Bronchial epithelial cell (primary cell): ENCODE results near the gene NECAB2. TPM values are rescaled to one million over a fixed set of nuclear protein-coding genes. Genes with fewer than 3 reads are reported as not detected.

Experiments used
- DNase-seq: peaks from one replicate; pipeline ENCODE4 v3.0.0-alpha.2; 2010; ENCODE audit warnings: low read depth
- FAIRE-seq: peaks from 2 replicates; lab custom pipeline; 2011; peaks lifted over from hg19 to GRCh38; lab: Jason Lieb, UNC
- H3K27me3 ChIP-seq: 2 replicates; pipeline ENCODE4 v1.5.1; 2011; ENCODE audit warnings: low read length; ENCODE audit not compliant: control insufficient read depth, insufficient read depth
- H3K36me3 ChIP-seq: 2 replicates; pipeline ENCODE4 v1.5.1; 2011; ENCODE audit warnings: low read length; ENCODE audit not compliant: control insufficient read depth, insufficient read depth
- H3K4me3 ChIP-seq: 2 replicates; pipeline ENCODE4 v1.5.1; 2011; ENCODE audit warnings: mild to moderate bottlenecking, low read depth, low read length, control low read depth
- total RNA-seq: library from RNA; depleted of rRNA; stranded (reverse); fragments of >200 nt; gene quantifications from 2 replicates; pipeline ENCODE4 v1.2.1, GENCODE V29; 2014
- TF ChIP-seq, protein P1 (sequence below): IDR thresholded peaks from 2 replicates; pipeline ENCODE4 v1.5.1; 2011; ENCODE audit warnings: mild to moderate bottlenecking, moderate library complexity, low read length, control low read depth, inconsistent platforms; ENCODE audit not compliant: insufficient read depth, severe bottlenecking

NECAB2 gene
- total RNA-seq, 1 donor from 2014 or later = not detected

DNA sequence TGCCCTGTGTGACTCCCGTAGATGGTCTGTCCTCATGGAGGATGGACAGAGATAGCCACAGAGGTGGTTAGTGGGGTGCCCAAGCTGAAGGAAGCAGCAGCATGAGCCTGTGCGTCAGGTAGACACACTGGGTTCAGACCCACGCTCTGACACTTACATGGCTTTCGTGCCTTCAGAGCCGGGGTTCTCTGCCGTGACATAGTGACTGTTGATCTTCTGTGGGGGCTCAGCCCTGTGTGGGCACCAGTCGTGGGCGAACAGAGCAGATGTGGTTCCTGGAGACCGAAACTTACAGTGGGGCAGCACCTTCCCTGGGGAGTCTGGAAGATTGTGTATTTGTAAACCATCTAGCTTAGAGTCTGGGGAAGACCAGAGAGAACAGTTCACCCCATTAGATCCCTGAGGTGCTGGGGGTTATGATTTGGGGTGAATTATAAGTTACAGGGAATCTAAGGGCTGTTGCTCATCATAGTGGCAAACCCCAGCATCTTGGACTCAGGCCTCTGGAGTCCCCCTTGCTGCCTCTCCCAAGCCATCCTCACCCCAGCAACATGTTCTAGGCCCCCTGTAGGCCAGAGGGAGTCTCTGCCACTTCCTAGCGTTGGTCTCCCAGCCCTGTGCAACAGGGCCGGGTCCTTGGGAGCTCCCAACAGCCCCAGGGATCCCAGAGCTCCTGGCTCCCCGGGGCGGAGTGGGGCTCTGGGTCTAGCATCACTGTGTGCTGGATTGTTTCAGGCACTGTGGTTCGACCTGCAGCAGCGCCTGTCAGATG is 28.6 kb downstream of the NECAB2 start:
- Histone ChIP-seq H3K27me3 (peaks cover 2% of the 10 kb centered on the region), H3K4me3 (no peak overlapping the region), H3K36me3 (no peaks in the 10 kb centered on the region)
- no peak for FAIRE-seq
- TF ChIP-seq, protein P1, sequence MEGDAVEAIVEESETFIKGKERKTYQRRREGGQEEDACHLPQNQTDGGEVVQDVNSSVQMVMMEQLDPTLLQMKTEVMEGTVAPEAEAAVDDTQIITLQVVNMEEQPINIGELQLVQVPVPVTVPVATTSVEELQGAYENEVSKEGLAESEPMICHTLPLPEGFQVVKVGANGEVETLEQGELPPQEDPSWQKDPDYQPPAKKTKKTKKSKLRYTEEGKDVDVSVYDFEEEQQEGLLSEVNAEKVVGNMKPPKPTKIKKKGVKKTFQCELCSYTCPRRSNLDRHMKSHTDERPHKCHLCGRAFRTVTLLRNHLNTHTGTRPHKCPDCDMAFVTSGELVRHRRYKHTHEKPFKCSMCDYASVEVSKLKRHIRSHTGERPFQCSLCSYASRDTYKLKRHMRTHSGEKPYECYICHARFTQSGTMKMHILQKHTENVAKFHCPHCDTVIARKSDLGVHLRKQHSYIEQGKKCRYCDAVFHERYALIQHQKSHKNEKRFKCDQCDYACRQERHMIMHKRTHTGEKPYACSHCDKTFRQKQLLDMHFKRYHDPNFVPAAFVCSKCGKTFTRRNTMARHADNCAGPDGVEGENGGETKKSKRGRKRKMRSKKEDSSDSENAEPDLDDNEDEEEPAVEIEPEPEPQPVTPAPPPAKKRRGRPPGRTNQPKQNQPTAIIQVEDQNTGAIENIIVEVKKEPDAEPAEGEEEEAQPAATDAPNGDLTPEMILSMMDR = no peak
- DNase-seq = no peak

DNA sequence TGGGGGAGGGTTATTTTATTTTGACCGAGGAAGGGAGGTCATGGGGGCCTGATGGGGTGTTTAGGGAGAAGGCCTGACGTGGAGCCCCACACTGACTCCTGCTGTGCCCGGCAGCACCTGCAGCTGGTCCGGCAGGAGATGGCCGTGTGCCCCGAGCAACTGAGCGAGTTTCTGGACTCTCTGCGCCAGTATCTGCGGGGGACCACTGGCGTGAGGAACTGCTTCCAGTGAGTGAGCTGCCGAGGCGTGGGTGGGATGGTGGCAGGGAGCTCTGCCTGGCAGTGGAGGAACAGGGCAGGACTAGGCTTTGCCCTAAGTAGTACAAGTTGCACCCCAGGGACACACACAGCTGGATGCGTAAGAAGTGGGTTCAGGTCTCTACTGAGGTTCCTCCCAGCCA is 30.0 kb downstream of the NECAB2 start:
- DNase-seq (no peak), FAIRE-seq (no peak)
- TF ChIP-seq, protein P1 = no peak
- H3K27me3 ChIP-seq = peaks cover 2% of the 10 kb centered on the region
- no peak overlapping the region for H3K4me3 ChIP-seq
- H3K36me3 ChIP-seq = no peaks in the 10 kb centered on the region

DNA sequence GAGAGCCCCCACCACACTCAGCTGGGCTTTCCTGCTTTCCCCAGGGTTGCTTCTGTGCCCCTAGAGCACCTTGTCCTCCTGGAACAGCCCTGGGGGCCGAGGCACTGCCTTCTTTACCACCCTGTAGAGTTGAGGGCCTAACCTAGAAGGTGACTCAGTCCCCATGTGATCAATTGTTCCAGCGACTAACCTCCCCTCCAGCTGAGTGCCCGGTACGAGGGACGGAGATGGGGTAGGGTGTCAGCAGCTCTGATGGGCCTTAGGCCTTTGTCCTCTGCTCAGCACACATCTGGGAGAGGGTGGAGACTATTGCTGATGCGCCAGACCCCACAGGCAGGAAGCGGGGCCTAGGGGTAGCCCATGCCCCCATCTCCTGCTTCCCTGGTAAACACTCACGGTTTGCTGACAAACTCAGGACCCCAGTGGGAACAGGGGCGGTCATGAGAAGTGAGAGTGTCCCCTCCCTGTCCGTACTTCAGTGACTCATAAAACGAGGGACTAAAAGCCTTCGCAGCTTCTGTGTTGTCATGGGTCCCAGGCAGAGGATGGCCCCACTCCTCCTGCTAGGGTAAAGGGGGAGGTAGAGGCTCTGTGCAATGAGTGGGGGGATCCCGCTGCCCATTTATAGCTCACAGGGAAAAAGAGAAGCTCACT is 33.1 kb downstream of the NECAB2 start:
- DNase-seq = no peak
- Histone ChIP-seq H3K27me3 (peaks cover 11% of the 10 kb centered on the region), H3K36me3 (no peaks in the 10 kb centered on the region), H3K4me3 (no peak overlapping the region)
- TF ChIP-seq, protein P1 = no peak
- no peak for FAIRE-seq

DNA sequence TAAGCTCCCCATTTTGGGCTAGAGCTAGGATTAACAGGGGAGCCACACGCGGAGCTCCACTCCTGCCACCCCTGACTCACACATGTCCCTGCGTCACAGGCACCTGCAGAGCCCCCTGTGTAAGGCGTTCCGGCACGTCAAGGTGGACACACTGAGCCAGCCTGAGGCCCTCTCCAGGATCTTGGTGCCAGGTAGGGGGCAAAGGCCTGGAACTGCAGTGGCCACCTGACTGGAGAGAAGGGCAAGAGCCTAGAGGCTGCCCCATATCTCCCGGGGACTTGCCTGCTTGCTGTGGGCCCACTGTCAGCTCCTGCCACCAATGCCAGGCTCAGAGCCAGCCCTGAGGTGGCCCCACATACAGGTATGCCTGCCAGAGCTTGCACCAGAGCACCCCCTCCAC is 33.7 kb downstream of the NECAB2 start:
- DNase-seq (no peak), FAIRE-seq (no peak)
- Histone ChIP-seq H3K36me3 (no peaks in the 10 kb centered on the region), H3K4me3 (no peak overlapping the region), H3K27me3 (peaks cover 11% of the 10 kb centered on the region)
- TF ChIP-seq, protein P1 = no peak

DNA sequence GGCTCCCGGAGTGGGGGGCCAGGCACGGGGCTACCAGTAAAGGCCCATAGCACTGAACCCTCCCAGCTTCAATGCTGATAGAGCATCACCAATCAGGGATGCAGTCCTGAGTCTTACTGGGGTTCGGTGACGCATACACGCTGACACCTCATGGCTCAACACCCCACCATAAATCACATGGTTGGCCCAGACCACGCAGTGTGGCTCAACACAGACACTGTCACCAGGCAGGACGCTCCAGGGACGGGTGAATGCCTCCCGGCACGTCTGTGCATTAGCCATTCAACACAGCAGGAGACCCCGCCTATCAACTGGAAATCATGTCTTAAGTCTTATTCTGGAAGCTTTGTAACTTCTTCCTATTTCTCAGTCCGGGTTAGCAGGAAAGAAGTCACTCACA is 35.0 kb downstream of the NECAB2 start:
- peaks cover 11% of the 10 kb centered on the region for H3K27me3 ChIP-seq
- no peak for FAIRE-seq

More for the DNA sequence above, 35.0 kb downstream of the NECAB2 start:
- H3K36me3 ChIP-seq = no peaks in the 10 kb centered on the region
- no peak for DNase-seq
- TF ChIP-seq, protein P1 = no peak
- no peak overlapping the region for H3K4me3 ChIP-seq
